Lower leg skin (tissue), 4 donors: Measurements from ENCODE around the gene TSHZ2. TPM values are rescaled to one million over a fixed set of nuclear protein-coding genes. Genes with fewer than 3 reads are reported as not detected.
A peak's percentile ranks its signal among the peaks of the same experiment; 100 is the strongest.

Source experiments
- DNase-seq, 2 donors: peaks; one replicate each; pipeline ENCODE4 v3.0.0-alpha.2; 2019; ENCODE audit warnings: low spot score in 2 of 2
- H3K4me3 ChIP-seq: fragments of 200-600 bp; sonication (generic); 2 replicates; pipeline ENCODE4 v1.5.1; 2017; ENCODE audit warnings: mild to moderate bottlenecking, low read depth; ENCODE audit not compliant: poor library complexity, severe bottlenecking
- CTCF ChIP-seq, 3 donors: fragments of 450-650 bp; IDR thresholded peaks; one replicate each; pipeline ENCODE4 v1.5.1; 2016; ENCODE audit warnings: antibody characterized with exemption in 3 of 3, mild to moderate bottlenecking in 3 of 3, moderate library complexity in 2 of 3
- POLR2A ChIP-seq, 2 donors: fragments of 450-650 bp; IDR thresholded peaks; one replicate each; pipeline ENCODE4 v1.6.1; 2016 to 2017; ENCODE audit warnings: antibody characterized with exemption in 2 of 2, mild to moderate bottlenecking in 1 of 2, moderate library complexity in 1 of 2
- WGBS, 2 donors: methylation state at CpG; one replicate each; pipeline ENCODE4 v1.1.5; 2018; 5-methylcytosine and 5-hydroxymethylcytosine counted together
- intact Hi-C: fragments of 100-400 bp; cut with DNase I; formaldehyde crosslinking; loops from one replicate; pipeline ENCODE4 v1.15.0; 2023; ENCODE audit warnings: low total_unique reads
- total RNA-seq, 4 donors: library from RNA; depleted of rRNA; stranded (reverse); fragments of >200 nt; gene quantifications; one replicate each; pipeline ENCODE4 v1.1.0, GENCODE V29; 2016

The TSHZ2 gene
- total RNA-seq, 4 donors from 2014 or later, result 8.1 to 25.7 (median 10.5) TPM

DNA sequence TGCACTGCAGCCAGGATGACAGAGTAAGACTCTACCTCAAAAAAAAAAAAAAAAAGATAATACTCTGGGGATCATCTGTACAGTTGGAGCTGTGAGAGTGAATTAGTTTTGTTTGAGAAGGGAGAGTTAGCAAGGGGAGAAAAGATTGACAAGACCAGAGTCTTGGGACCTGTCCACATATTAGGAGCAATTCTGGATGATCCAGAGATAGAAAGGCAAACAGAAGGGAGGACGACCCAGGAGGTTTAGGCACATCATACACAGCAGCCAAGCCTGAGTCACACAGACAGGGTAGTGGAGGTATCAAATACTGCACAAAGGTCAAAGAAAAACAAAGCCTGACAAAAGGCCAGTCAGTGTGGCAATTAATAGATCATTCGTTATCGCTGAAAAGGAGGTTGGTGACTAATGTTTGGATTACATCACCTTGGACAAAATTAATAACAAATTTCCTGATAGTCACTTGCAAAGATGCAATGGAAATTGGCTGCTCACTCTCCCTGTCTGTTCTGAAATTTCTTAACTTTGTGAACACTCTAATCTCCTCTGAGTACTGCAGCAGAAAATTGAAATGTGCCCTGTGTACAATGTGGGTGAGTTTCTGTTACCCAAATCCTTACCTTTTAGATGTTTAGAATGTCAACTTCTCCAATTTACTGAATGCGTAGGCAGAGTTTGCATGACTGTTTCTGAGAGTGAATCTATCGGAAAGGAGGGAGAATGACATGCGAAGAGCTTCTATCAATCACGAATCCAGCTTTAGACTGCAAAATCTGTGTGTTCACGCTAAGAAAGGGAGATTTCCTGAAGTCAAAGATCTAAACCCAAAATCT, 105.4 kb downstream of the TSHZ2 start:
- 49% methylated on average over 8 of the region's 8 CpGs for WGBS, 2 donors
- no peak for TF ChIP-seq CTCF (IDR thresholded peaks at IDR 0.05)
- no peak for TF ChIP-seq POLR2A (IDR thresholded peaks at IDR 0.05)
- peak in 1 of 2 donors; percentile 35 for DNase-seq
- H3K4me3 ChIP-seq, result no peak overlapping the region
- intact Hi-C loops, result no loop called here

GRCh38 chr20:53078761-53079160, 106.6 kb downstream of the TSHZ2 start:
- WGBS, 2 donors, result 95% methylated on average over 4 of the region's 4 CpGs
- intact Hi-C loops, result no loop called here
- no peak for TF ChIP-seq POLR2A (IDR thresholded peaks at IDR 0.05)
- TF ChIP-seq CTCF (IDR thresholded peaks at IDR 0.05), result no peak
- H3K4me3 ChIP-seq, result no peak overlapping the region
- DNase-seq, result no peak

DNA sequence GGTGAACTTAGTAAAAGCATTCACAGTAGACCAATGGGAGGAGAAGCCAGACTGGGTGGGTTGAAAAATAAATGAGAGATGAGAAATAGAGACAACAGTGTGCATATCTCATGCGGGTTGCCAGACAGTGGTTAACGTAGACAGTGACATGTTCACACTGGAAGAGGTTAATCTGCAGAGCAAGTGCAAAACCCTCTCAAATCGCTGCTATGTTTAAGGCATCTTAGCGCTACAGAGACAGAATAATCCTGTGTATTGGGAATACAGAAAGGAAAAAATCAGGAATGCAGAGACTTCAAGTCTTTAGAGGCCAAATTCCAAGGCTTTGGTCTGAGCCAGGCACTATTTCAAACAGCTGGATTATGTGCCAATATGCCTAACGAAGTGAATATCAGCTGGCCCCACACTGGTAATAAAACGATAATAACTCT, 107.1 kb downstream of the TSHZ2 start:
- no peak for TF ChIP-seq CTCF (IDR thresholded peaks at IDR 0.05)
- 49 to 50% methylated on average over 6 of the region's 6 CpGs for WGBS, 2 donors
- no peak overlapping the region for H3K4me3 ChIP-seq
- DNase-seq, result no peak
- intact Hi-C loops, result no loop called here

GRCh38 chr20:53079828-53080686, 107.9 kb downstream of the TSHZ2 start:
- WGBS, 2 donors, result 86 to 87% methylated on average over 10 of the region's 10 CpGs
- TF ChIP-seq CTCF (IDR thresholded peaks at IDR 0.05) (no peak), POLR2A (IDR thresholded peaks at IDR 0.05) (no peak)

DNA sequence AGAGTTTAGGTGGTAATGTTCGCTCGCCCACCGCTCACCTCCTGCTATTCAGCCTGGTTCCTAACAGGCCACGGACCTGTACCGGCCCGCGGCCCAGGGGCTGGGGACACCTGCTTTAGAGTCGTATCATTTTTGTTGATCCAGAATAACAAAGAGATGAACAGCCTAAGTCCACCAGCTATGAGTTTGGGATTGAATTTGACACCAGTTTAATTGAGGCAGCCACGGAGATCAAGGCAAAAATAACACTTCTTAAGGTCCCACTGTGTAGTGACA, 108.5 kb downstream of the TSHZ2 start:
- no peak for DNase-seq
- H3K4me3 ChIP-seq, result no peak overlapping the region
- WGBS, 2 donors, result 95 to 96% methylated on average over 9 of the region's 9 CpGs
- intact Hi-C loops, result no loop called here
- no peak for TF ChIP-seq CTCF (IDR thresholded peaks at IDR 0.05)
- no peak for TF ChIP-seq POLR2A (IDR thresholded peaks at IDR 0.05)

More at GRCh38 chr20:53079828-53080686, 107.9 kb downstream of the TSHZ2 start:
- DNase-seq, result no peak
- H3K4me3 ChIP-seq, result no peak overlapping the region
- intact Hi-C loops, result no loop called here
